Activated naive CD8-positive, alpha-beta T cell (primary cell): ENCODE measurements around the gene HNRNPLL.
"Not testable (repeated sequence)": the region's sequence is repeated elsewhere in the genome, so short reads cannot be mapped to it uniquely, and the experiment has no call there.

Source experiments
- H3K27ac Mint-ChIP-seq: one replicate; pipeline ENCODE4 v1.8.0; 2021; ENCODE audit warnings: mixed read lengths
- H3K27me3 Mint-ChIP-seq: one replicate; pipeline ENCODE4 v1.8.0; 2021; ENCODE audit warnings: mixed read lengths
- H3K36me3 Mint-ChIP-seq: one replicate; pipeline ENCODE4 v1.8.0; 2021; ENCODE audit warnings: mixed read lengths
- H3K4me1 Mint-ChIP-seq: one replicate; pipeline ENCODE4 v1.8.0; 2021; ENCODE audit warnings: low read depth, mixed read lengths
- H3K4me3 Mint-ChIP-seq: one replicate; pipeline ENCODE4 v1.8.0; 2021; ENCODE audit warnings: mild to moderate bottlenecking, mixed read lengths
- H3K9me3 Mint-ChIP-seq: one replicate; pipeline ENCODE4 v1.8.0; 2021; ENCODE audit warnings: low read depth, mixed read lengths

Gene HNRNPLL

DNA sequence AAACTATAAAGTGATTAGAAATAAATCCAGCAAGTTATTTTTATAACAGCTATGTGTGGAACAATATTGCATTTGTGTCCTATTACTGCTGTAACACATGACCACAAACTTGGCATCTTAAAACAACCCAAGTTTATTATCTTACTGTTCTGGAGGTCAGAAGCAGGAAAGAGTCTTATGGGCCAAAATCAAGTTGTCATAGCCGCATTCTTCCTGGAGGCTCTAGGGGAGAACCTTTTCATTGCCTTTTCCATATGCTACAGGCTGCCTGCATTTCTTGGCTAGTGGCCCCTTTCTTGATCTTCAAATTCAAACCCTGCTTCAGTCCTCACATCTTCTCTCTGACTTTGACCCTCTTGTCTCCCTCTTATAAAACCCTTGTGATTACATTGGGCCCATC is 27.0 kb upstream of the HNRNPLL start:
- Mint-ChIP-seq H3K27ac (no peak overlapping the region), H3K4me1 (peaks cover 24% of the 10 kb centered on the region), H3K27me3 (no peaks in the 10 kb centered on the region), H3K9me3 (no peaks in the 10 kb centered on the region), H3K36me3 (peaks cover 2% of the 10 kb centered on the region), H3K4me3 (no peak overlapping the region)

DNA sequence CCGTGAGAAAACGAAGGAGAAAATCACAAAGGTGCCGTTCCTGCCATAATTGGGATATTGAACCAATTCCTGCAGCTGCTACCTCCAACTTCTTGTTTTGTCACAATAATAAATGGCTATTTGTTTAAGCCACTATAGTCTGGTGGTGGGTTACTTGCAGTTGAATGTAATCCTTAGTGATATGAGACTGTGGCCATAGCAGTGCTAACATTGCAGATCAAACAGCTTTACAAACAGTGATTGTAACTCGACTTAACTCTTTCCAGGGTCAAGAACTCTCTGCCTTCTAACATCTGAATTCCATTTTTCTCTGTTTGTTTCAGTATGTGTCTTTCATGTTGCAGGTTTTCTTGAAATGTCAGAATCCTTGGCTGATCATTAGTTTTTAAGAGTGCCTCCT is 24.7 kb upstream of the HNRNPLL start:
- no peak overlapping the region for H3K27ac Mint-ChIP-seq
- peaks cover 13% of the 10 kb centered on the region for H3K4me1 Mint-ChIP-seq
- H3K4me3 Mint-ChIP-seq, result no peak overlapping the region
- H3K27me3 Mint-ChIP-seq, result no peaks in the 10 kb centered on the region
- H3K36me3 Mint-ChIP-seq, result peaks cover 2% of the 10 kb centered on the region
- no peaks in the 10 kb centered on the region for H3K9me3 Mint-ChIP-seq

DNA sequence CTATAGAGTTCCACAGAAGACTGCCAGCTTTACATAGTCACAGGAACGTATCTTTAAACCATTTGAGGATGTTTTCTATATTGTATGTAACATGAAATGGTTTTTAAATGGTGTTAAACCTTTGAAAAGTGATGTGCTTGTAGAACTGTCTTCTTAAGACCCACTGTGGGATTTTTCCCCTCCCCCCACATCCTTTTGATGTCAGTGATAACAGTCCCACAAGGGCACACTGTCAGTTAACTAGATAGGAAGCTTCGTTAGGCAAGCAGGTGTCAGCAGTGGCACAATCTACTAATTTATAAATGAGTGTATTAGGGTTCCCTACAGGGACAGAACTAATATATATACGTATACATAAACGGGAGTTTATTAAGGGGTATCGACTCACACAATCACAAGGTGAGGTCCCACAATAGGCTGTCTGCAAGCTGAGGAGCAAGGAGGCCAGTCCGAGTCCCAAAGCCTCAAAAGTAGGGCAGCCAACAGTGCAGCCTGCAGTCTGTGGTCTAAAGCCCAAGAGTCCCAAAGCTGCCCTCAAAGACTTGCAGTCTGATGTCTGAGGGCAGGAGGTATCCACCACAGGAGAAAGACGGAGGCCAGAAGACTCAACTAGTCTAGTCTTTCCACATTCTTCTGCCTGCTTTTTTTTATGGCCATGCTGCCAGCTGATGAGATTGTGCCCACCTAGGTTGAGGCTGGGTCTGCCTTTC is 23.8 kb upstream of the HNRNPLL start:
- H3K27me3 Mint-ChIP-seq, result no peaks in the 10 kb centered on the region
- no peak overlapping the region for H3K4me3 Mint-ChIP-seq
- H3K4me1 Mint-ChIP-seq, result peaks cover 15% of the 10 kb centered on the region
- no peaks in the 10 kb centered on the region for H3K9me3 Mint-ChIP-seq
- peaks cover 2% of the 10 kb centered on the region for H3K36me3 Mint-ChIP-seq
- H3K27ac Mint-ChIP-seq, result no peak overlapping the region

DNA sequence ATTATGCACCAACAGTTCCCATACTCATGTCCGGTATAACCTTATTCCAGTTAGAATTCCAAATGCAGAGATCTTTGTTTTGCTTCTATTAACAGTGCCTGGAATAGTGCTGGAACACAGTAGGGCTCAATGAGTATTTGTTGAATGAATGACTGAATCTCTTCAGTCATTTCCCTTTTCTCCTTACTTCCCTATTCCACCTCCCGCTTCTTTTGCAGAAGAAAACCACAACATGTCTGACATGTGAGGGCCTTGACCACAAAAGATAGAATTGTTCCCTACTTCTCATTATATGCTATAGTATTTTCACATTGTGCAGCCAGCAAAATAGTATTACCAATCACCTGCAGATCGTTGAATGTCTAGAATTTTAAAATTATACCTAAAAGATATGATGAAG is 19.5 kb upstream of the HNRNPLL start:
- Mint-ChIP-seq H3K4me3 (no peak overlapping the region), H3K36me3 (peaks cover 3% of the 10 kb centered on the region), H3K27ac (no peak overlapping the region), H3K27me3 (peaks cover 4% of the 10 kb centered on the region), H3K9me3 (no peaks in the 10 kb centered on the region), H3K4me1 (peaks cover 18% of the 10 kb centered on the region)

DNA sequence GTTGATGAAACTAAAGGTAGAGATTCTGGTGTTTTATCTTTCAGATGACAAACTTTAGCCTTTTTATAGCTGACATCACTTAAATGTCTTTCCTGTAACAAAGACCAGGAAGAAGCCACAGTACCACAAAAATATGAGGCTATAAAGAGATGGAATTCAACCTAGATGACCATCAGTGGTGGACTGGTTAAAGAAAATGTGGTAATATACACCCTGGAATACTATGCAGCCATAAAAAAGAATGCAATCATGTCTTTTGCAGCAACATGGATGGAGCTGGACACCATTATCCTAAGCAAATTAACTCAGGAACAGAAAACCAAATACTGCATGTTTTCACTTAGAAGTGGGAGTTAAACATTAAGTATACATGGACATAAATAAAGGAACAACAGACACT is 18.3 kb upstream of the HNRNPLL start:
- H3K27me3 Mint-ChIP-seq, result peaks cover 7% of the 10 kb centered on the region
- H3K4me1 Mint-ChIP-seq, result peaks cover 8% of the 10 kb centered on the region
- H3K27ac Mint-ChIP-seq, result no peak overlapping the region
- H3K36me3 Mint-ChIP-seq, result peaks cover 4% of the 10 kb centered on the region
- no peak overlapping the region for H3K4me3 Mint-ChIP-seq
- no peaks in the 10 kb centered on the region for H3K9me3 Mint-ChIP-seq

DNA sequence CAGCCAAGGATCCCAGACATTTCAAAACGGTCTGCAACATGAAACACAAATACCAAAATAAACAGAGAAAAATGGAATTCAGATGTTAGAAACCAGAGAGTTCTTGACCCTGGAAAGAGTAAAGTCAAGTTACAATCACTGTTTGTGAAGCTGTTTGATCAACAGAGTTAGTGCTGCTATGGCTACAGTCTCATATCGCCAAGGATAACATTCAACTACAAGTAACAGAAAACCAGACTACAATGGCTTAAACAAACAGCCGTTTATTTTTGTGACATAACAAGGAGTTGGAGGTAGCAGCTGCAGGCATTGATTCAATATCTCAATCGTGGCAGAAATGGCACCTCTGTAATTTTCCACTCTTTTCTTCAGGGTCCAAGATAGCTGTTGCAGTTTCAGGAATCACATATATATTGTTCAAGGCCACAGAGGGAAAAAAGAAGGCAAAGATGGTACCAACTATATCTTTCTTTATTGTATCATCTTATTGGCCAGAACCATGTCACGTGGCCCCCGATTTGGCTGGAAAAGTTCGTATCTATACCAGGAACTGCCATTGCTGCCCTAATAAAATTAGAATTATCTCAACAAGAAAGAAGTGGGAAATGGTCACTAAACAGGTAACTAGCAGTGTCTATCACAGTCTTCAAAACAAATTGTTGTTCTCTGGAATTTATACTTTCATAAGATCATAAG is 17.7 kb upstream of the HNRNPLL start:
- peaks cover 7% of the 10 kb centered on the region for H3K27me3 Mint-ChIP-seq
- no peak overlapping the region for H3K4me3 Mint-ChIP-seq
- no peaks in the 10 kb centered on the region for H3K9me3 Mint-ChIP-seq
- no peak overlapping the region for H3K27ac Mint-ChIP-seq
- peaks cover 12% of the 10 kb centered on the region for H3K4me1 Mint-ChIP-seq
- peaks cover 4% of the 10 kb centered on the region for H3K36me3 Mint-ChIP-seq

DNA sequence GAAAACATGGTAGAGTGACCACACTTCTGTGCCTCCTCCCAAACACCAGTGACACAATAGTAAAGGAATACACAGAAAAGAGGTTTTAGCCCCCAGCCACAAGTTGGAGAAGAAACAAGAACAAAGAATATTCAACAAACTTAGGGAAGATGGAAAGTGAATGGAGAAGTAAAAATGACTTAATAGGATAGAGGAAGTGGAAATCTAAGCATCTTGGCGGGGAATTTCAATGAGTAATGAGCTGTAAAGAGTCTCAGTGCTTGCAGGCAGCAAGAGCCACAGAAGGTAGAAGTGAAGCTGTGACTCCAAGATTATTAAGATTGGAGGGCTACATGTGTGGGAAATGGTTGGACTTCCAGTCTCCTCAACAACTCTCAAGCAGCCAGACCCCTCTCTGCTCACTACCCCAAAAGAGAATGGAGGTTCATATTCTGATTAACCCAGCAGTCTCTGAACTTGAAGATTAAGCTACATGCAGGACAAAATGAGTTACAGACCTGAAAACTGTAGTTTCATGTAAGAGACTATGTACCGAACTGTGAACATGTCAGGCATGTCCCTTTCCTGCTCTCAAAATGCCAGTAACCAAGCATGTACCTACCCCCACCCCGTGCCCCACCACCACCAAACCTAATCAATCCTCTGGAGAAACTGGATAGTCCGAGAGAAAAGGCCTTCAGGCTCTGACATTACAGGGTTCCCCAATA is 16.9 kb upstream of the HNRNPLL start:
- Mint-ChIP-seq H3K4me3 (no peak overlapping the region), H3K27ac (no peak overlapping the region), H3K36me3 (peaks cover 4% of the 10 kb centered on the region), H3K9me3 (no peaks in the 10 kb centered on the region), H3K4me1 (peaks cover 15% of the 10 kb centered on the region), H3K27me3 (peaks cover 7% of the 10 kb centered on the region)

DNA sequence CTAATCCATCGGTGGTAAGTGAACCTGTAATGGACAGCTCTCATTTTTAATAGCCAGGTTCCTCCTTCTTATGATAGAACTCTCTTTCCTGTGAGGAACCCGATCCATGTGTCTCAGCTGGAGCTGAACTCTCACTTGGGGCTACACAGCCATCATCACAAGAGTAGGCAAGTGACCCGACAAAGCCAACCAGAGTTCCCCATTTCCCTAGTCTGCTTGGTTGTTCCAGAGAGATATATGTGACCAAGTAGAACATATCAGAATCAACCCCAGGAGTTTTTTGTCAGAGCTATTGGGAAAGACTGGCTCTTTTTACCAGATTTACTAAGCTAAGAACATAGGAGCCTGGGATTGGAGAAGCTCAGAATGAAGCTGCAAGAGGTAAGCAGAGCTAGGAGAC is 14.6 kb upstream of the HNRNPLL start:
- Mint-ChIP-seq H3K9me3 (no peaks in the 10 kb centered on the region), H3K36me3 (peaks cover 4% of the 10 kb centered on the region), H3K4me3 (no peak overlapping the region), H3K4me1 (peaks cover 16% of the 10 kb centered on the region), H3K27ac (no peak overlapping the region), H3K27me3 (peaks cover 7% of the 10 kb centered on the region)

DNA sequence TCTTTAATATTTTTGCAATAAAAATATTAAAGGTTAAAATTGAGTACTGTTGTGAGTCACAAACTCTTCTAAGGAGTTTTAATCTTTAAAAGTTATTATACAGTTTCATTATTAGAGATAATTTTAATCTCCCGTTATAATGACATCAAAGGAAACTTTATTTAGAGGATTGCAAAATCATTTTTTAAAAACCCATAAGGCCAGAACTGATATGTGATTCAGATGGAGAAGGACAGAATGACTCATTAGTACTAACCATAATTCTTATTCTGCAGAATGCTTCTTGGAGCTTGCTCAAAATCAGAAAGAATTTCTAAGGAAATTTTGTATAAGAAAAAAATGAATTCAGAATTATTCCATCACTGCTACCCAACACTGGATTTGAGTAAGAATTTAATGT is 12.5 kb upstream of the HNRNPLL start:
- Mint-ChIP-seq H3K9me3 (no peaks in the 10 kb centered on the region), H3K36me3 (peaks cover 4% of the 10 kb centered on the region), H3K4me3 (no peak overlapping the region), H3K27me3 (peaks cover 7% of the 10 kb centered on the region), H3K27ac (no peak overlapping the region), H3K4me1 (peaks cover 20% of the 10 kb centered on the region)

DNA sequence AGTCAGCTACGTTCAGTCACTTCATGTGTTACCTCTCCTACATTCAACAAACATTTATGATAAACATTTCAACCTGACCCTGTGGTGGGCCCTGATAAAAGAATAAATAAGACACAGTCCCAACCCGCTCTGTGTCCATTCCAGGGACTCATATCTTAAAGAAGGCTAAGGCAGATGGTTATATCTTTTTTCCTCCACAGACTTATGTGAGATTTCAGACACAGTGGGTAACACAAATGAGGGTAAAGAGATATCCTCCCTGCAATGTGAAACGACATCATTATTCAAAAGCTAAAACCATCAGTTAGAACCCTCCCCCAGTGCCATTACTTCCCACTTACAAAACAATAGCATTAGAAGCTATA is 11.1 kb upstream of the HNRNPLL start:
- H3K36me3 Mint-ChIP-seq, result peaks cover 2% of the 10 kb centered on the region
- peaks cover 20% of the 10 kb centered on the region for H3K4me1 Mint-ChIP-seq
- no peak overlapping the region for H3K4me3 Mint-ChIP-seq
- no peaks in the 10 kb centered on the region for H3K9me3 Mint-ChIP-seq
- no peak overlapping the region for H3K27ac Mint-ChIP-seq
- peaks cover 4% of the 10 kb centered on the region for H3K27me3 Mint-ChIP-seq

DNA sequence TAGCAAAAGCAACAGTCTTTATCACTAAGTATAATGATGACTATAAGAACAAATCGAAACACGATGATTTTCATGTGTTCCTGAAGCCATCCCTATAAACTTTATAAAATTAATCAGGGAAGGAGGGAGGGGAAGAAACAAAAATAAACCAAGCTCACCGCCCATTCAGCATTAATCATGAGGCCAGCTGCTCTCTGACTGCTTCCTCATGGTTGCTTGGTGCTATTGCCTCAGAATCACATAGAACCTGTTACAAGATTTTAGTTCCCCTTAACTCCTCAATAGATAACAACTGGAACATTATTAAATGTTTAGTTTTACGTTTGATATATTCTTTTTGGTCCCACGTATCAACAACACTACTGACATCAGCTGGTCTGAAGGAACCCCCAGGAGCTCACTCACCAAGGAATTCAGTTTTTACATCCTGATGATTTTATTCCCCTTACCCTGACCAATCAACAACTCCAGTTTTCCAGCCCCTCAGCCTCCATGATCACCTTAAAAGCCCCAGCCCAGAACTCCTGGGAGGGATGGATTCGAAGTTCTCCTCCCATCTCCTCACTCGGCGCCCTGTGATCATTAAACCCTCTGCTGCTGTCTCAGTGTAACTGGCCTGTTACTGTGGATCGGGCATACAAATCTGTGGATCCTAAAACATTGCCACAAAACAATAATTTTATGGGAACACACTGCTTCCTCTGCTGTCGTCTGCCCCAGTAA is 10.6 kb upstream of the HNRNPLL start:
- H3K9me3 Mint-ChIP-seq, result no peaks in the 10 kb centered on the region
- peaks cover 2% of the 10 kb centered on the region for H3K36me3 Mint-ChIP-seq
- no peak overlapping the region for H3K4me3 Mint-ChIP-seq
- peaks cover 23% of the 10 kb centered on the region for H3K4me1 Mint-ChIP-seq
- H3K27ac Mint-ChIP-seq, result no peak overlapping the region
- peaks cover 4% of the 10 kb centered on the region for H3K27me3 Mint-ChIP-seq

DNA sequence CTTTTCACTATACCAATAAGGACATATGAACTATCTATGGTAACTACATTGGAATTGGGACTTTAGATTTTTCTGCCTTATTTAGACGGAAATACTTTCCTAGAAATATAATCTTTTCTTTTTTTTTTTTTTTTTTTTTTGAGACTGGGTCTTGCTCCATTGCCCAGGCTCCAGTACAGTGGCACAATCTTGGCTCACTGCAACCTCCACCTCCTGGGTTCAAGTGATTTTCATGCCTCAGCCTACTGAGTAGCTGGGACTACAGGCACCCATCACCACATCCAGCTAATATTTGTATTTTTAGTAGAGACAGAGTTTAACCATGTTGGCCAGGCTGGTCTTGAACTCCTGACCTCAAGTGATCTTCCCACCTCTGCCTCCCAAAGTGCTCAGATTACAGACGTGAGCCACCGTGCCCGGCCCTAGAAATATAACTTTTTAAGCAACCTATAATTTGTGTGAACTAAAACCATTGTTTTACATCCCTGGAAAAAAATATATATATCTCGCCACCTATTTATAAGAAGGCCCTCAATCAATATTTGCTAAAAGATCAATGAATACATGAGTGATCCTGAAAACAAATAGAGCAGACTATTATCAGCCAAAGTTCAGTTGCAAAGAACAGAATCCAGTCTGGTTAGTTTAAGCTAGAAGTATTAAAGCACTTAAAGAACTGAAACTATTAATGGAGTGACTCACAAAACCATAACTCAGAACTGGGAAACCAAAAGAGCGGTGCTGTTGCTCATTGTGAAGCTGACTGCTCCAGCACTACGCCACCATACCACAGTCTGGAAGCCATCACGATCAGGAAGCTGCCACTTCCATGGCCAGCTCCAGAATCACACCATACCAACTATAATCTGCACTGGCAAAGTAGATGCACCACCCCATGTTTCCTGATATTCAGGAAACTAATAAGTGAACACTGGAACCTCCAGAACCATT is 8.4 kb upstream of the HNRNPLL start:
- H3K4me1 Mint-ChIP-seq, result peaks cover 26% of the 10 kb centered on the region
- H3K4me3 Mint-ChIP-seq, result no peak overlapping the region
- H3K27ac Mint-ChIP-seq, result no peak overlapping the region
- no peaks in the 10 kb centered on the region for H3K36me3 Mint-ChIP-seq
- no peaks in the 10 kb centered on the region for H3K9me3 Mint-ChIP-seq
- no peaks in the 10 kb centered on the region for H3K27me3 Mint-ChIP-seq

DNA sequence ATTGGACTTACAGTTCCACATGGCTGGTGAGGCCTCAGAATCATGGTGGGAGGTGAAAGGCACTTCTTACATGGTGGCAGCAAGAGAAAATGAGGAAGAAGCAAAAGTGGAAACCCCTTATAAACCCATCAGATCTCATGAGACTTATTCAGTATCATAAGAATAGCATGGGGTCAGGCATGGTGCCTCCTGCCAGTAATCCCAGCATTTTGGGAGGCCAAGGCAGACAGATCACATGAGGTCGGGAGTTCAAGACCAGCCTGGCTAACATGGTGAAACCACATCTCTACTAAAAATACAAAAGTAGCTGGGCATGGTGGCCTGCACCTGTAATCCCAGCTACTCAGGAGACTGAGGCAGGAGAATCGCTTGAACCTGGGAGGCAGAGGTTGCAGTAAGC is 6.5 kb upstream of the HNRNPLL start:
- not testable (repeated sequence) for H3K4me3 Mint-ChIP-seq, H3K9me3 Mint-ChIP-seq, H3K36me3 Mint-ChIP-seq, H3K27me3 Mint-ChIP-seq
- H3K27ac Mint-ChIP-seq, result peak overlapping the region; percentile 66
- peaks cover 18% of the 10 kb centered on the region for H3K4me1 Mint-ChIP-seq

DNA sequence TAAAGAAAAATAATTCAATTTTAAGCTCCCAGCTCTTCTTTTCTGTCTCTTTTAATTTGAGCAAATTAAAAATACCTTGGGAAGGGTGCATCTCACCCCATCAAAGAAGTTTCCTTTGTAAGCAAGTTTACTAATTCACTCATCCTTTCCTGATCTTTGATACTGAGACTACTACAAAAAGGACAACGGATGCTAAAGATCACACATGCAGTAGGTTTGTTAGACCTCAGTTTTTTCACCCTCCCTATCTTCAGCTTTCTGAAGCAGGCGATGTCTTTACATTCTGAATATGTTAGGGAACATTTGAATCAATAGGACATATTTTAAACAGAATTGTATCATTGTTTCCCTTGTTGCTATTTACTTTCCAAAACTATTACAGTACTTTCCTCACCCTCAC is 6.0 kb upstream of the HNRNPLL start:
- no peaks in the 10 kb centered on the region for H3K36me3 Mint-ChIP-seq
- H3K9me3 Mint-ChIP-seq, result no peaks in the 10 kb centered on the region
- peak overlapping the region; percentile 66 for H3K27ac Mint-ChIP-seq
- H3K4me1 Mint-ChIP-seq, result peaks cover 21% of the 10 kb centered on the region
- H3K4me3 Mint-ChIP-seq, result no peak overlapping the region
- H3K27me3 Mint-ChIP-seq, result no peaks in the 10 kb centered on the region
